A549 (cell line): Measurements from ENCODE around the gene NMB.

ENCODE experiments used
- TF ChIP-seq, protein P1 (sequence below): fragments of >200 bp; sonication (Bioruptor Twin); formaldehyde crosslinking; IDR thresholded peaks from 3 replicates; pipeline ENCODE4 v1.5.1; 2016
- TF ChIP-seq, protein P2 (sequence below): fragments of 150-350 bp; IDR thresholded peaks from 2 replicates; pipeline ENCODE4 v1.6.1; 2014; ENCODE audit warnings: low read depth, mild to moderate bottlenecking, low read length

DNA sequence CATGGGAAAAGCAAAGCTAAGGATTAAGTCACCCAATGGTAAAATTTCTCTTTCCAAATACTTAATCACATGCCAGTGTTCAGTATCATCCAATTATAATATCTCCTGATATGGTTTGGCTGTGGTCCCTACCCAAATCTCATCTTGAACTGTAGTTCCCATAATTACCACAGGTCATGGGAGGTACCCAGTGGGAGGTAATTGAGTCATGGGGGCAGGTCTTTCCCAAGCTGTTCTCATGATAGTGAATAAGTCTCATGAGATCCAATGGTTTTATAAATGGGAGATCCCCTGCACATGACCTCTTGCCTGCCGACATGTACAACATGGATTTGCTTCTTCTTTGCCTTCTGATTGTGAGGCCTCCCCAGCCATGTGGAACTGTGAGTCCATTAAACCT lies 26.1 kb upstream of the NMB start:
- TF ChIP-seq, protein P1, sequence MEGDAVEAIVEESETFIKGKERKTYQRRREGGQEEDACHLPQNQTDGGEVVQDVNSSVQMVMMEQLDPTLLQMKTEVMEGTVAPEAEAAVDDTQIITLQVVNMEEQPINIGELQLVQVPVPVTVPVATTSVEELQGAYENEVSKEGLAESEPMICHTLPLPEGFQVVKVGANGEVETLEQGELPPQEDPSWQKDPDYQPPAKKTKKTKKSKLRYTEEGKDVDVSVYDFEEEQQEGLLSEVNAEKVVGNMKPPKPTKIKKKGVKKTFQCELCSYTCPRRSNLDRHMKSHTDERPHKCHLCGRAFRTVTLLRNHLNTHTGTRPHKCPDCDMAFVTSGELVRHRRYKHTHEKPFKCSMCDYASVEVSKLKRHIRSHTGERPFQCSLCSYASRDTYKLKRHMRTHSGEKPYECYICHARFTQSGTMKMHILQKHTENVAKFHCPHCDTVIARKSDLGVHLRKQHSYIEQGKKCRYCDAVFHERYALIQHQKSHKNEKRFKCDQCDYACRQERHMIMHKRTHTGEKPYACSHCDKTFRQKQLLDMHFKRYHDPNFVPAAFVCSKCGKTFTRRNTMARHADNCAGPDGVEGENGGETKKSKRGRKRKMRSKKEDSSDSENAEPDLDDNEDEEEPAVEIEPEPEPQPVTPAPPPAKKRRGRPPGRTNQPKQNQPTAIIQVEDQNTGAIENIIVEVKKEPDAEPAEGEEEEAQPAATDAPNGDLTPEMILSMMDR, result no peak
- TF ChIP-seq, protein P2, sequence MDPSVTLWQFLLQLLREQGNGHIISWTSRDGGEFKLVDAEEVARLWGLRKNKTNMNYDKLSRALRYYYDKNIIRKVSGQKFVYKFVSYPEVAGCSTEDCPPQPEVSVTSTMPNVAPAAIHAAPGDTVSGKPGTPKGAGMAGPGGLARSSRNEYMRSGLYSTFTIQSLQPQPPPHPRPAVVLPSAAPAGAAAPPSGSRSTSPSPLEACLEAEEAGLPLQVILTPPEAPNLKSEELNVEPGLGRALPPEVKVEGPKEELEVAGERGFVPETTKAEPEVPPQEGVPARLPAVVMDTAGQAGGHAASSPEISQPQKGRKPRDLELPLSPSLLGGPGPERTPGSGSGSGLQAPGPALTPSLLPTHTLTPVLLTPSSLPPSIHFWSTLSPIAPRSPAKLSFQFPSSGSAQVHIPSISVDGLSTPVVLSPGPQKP, result no peak
